ENCODE results near the gene TDP1. TPM values are rescaled to one million over a fixed set of nuclear protein-coding genes. Genes with fewer than 3 reads are reported as not detected.

TDP1 gene
- total and polyA plus RNA-seq, 2 of the 13 experiments (the other 11 are each of a cell fraction or from before 2014, with no cell fraction given), result 16.4 to 31.2 TPM

GRCh38 chr14:89954070-89955021 is 1.4 kb upstream of the TDP1 start, which contains the start of gene EFCAB11 (continued):
- TF ChIP-seq ZNF230 (CRISPR knock-in tag; IDR thresholded peaks at IDR 0.05), result no peak
- TF ChIP-seq ZNF616 (CRISPR knock-in tag; IDR thresholded peaks at IDR 0.05; ENCODE audit: low read depth), result no peak
- no peak for TF ChIP-seq ZNF234 (CRISPR knock-in tag; conservative IDR thresholded peaks at IDR 0.05)
- TF ChIP-seq PBX2 (CRISPR knock-in tag; IDR thresholded peaks at IDR 0.05), result peak; percentile 87
- TF ChIP-seq GTF2F1 (IDR thresholded peaks at IDR 0.05; ENCODE audit: low read length), result no peak
- no peak; the same call in 1 of the 2 replicates for TF ChIP-seq FOXP4 (CRISPR knock-in tag; IDR thresholded peaks at IDR 0.05)
- TF ChIP-seq ZNF407 (CRISPR knock-in tag; IDR thresholded peaks at IDR 0.05; ENCODE audit: not compliant biosample characterization), result peak; percentile 66
- TF ChIP-seq ZNF768 (CRISPR knock-in tag; IDR thresholded peaks at IDR 0.05), result peak; percentile 35; the same call in 1 of the 2 replicates
- TF ChIP-seq ZBTB46 (CRISPR knock-in tag; IDR thresholded peaks at IDR 0.05; ENCODE audit: borderline replicate concordance), result no peak
- TF ChIP-seq STAT5B (CRISPR knock-in tag; IDR thresholded peaks at IDR 0.05), result no peak
- 0 out of 2 replicates have a peak, but pooled peaks have one; percentile 57 for TF ChIP-seq ZNF567 (CRISPR knock-in tag; IDR thresholded peaks at IDR 0.05; ENCODE audit: borderline replicate concordance)
- TF ChIP-seq ZNF614 (CRISPR knock-in tag; IDR thresholded peaks at IDR 0.05; ENCODE audit: borderline replicate concordance), result no peak
- peak; percentile 79 for TF ChIP-seq PHF20 (CRISPR knock-in tag; IDR thresholded peaks at IDR 0.05)
- TF ChIP-seq ZFYVE20 (CRISPR knock-in tag; IDR thresholded peaks at IDR 0.05; ENCODE audit: borderline replicate concordance, low read depth), result no peak

Measured in HepG2 (cell line).